Type B pancreatic cell (in vitro differentiated cells): Measurements from ENCODE around the gene ATOX1. TPM values are rescaled to one million over a fixed set of nuclear protein-coding genes. Genes with fewer than 3 reads are reported as not detected.

Experiments
- DNase-seq: peaks from one replicate; pipeline ENCODE4 v3.0.0; 2021; ENCODE audit warnings: mixed read lengths; ENCODE audit not compliant: unreplicated experiment; ENCODE audit errors: extremely low spot score
- H3K27ac Mint-ChIP-seq: 2 replicates; pipeline ENCODE4 v1.8.0; 2021; ENCODE audit warnings: mild to moderate bottlenecking, mixed read lengths
- H3K27me3 Mint-ChIP-seq: 2 replicates; pipeline ENCODE4 v1.8.0; 2021; ENCODE audit warnings: mixed read lengths
- H3K36me3 Mint-ChIP-seq: 2 replicates; pipeline ENCODE4 v1.8.0; 2021; ENCODE audit warnings: mixed read lengths
- H3K4me1 Mint-ChIP-seq: one replicate; pipeline ENCODE4 v1.8.0; 2021; ENCODE audit warnings: mixed read lengths; ENCODE audit not compliant: unreplicated experiment
- H3K4me3 Mint-ChIP-seq: 2 replicates; pipeline ENCODE4 v1.8.0; 2021; ENCODE audit warnings: mild to moderate bottlenecking, mixed read lengths
- H3K9me3 Mint-ChIP-seq: 2 replicates; pipeline ENCODE4 v1.8.0; 2021; ENCODE audit warnings: mixed read lengths
- total RNA-seq: library from RNA; stranded (reverse); gene quantifications from 2 replicates; pipeline ENCODE4 v1.2.1, GENCODE V29; 2021; ENCODE audit warnings: low replicate concordance
- TF ChIP-seq, protein P1 (sequence below): fragments of 200-600 bp; sonication (generic); conservative IDR thresholded peaks from 2 replicates; pipeline ENCODE4 v1.5.0; 2021; ENCODE audit warnings: antibody characterized with exemption, mild to moderate bottlenecking

Gene ATOX1
- total RNA-seq, 1 donor from 2014 or later = 81.0 TPM

DNA sequence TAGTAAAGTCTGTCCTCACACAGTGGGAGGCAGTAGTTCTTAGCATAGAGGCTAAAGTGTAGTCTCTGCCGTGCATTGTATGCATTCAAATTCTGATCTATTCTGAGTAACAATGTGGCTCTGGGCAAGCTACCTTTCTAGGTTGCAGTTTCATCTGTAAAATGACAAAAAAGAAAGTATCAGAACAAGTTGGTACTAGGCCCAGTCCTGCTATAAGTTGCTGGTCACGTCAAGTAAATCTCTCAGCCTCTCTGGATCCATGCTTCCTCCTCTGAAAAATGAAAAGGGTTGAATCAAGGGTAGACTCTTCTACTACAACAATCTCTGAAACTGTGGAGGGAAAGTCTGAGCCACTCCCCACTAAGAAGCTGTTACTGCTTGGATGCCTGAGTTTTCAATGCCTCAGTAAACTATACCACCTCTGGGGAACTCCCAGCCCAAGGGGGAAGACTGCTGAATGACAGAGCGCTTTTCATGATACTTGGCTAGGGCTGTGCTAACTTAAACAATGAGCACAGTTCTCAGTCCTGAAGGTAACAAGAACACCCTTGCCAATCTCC is 37.3 kb downstream of the ATOX1 start:
- TF ChIP-seq, protein P1, sequence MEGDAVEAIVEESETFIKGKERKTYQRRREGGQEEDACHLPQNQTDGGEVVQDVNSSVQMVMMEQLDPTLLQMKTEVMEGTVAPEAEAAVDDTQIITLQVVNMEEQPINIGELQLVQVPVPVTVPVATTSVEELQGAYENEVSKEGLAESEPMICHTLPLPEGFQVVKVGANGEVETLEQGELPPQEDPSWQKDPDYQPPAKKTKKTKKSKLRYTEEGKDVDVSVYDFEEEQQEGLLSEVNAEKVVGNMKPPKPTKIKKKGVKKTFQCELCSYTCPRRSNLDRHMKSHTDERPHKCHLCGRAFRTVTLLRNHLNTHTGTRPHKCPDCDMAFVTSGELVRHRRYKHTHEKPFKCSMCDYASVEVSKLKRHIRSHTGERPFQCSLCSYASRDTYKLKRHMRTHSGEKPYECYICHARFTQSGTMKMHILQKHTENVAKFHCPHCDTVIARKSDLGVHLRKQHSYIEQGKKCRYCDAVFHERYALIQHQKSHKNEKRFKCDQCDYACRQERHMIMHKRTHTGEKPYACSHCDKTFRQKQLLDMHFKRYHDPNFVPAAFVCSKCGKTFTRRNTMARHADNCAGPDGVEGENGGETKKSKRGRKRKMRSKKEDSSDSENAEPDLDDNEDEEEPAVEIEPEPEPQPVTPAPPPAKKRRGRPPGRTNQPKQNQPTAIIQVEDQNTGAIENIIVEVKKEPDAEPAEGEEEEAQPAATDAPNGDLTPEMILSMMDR = no peak
- no peak overlapping the region for H3K27ac Mint-ChIP-seq
- no peaks in the 10 kb centered on the region for H3K9me3 Mint-ChIP-seq
- no peak for DNase-seq
- no peaks in the 10 kb centered on the region for H3K36me3 Mint-ChIP-seq
- no peak overlapping the region for H3K4me3 Mint-ChIP-seq
- peaks cover 4% of the 10 kb centered on the region for H3K4me1 Mint-ChIP-seq
- H3K27me3 Mint-ChIP-seq = no peaks in the 10 kb centered on the region

DNA sequence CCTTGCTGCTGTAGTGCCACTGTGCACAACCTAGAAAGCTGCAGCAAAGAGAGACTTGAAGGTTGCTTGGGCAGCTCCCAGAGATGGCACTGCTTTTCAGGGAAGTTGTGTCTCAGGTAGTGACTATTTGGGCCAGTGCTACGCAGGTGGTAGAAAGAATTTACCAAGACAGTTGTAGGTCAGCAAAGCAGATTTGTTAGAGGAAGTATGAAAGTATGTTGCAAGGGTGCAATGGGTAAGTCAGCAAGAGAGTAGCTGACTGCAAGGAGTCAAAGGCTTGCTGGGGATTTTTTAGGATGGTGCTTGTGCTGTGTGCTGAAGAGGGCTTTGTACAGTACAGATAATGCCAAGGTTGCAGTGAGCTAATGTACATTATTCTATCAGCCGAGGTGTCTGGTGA is 38.2 kb downstream of the ATOX1 start:
- Mint-ChIP-seq H3K27ac (no peak overlapping the region), H3K9me3 (no peaks in the 10 kb centered on the region), H3K4me1 (peaks cover 4% of the 10 kb centered on the region), H3K36me3 (no peaks in the 10 kb centered on the region), H3K4me3 (no peak overlapping the region), H3K27me3 (no peaks in the 10 kb centered on the region)
- DNase-seq = no peak
- TF ChIP-seq, protein P1 = no peak

DNA sequence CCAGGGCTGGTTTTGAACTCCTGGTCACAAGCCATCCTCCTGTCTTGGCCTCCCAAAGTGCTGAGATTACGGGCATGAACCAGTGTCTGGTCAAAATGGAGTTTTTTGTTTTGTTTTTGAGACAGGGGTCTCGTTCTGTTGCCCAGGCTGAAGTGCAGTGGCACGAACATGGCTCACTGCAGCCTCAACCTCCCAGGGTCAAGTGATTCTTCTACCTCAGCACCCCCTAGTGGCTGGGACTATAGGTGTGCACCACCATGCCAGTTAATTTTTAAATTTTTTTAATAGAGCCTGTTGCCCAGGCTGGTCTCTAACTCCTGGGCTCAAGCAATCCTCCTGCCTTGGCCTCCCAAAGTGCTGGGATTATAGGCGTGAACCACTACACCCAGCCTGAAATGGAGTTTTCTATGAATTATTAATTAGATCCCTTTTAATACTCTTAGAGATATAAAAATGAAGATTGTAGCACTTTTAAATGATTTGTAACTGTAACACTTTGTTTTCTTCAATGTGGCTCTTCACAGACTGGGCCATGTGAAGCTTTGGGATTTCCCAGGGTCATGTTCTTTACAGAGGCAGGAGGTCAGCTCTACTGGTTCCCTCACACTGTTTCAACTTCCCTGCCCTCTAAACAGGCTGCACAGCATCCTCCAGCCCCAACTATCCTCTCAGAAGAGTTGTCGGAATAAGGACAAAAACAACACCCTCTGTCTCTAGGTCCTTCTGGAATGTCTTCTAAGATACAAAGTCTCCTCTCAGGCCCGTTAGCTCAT is 39.0 kb downstream of the ATOX1 start:
- Mint-ChIP-seq H3K36me3 (no peaks in the 10 kb centered on the region), H3K27me3 (no peaks in the 10 kb centered on the region), H3K4me3 (no peak overlapping the region), H3K27ac (no peak overlapping the region), H3K9me3 (no peaks in the 10 kb centered on the region), H3K4me1 (peaks cover 4% of the 10 kb centered on the region)
- DNase-seq = no peak
- TF ChIP-seq, protein P1 = peak; percentile 65

DNA sequence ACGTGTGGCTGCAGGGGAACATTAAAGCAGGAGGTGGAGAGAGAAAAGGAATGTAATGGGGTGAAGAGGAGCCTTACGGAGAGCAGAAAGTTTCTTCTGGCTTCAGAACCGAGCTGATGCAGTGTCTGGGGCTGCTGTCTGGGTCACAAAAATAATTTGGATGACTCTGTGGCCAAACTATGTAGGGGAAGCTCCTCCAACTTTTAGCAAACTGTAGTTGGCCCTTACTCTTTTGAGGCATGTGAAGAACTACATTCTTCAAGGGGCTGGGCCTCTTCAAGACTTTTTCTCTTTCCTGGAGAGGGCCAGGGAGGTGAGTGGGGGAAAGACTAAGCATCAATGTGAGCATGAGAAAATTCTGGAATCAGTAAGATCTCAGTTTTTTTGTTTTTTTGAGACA is 39.8 kb downstream of the ATOX1 start:
- no peak for DNase-seq
- peaks cover 4% of the 10 kb centered on the region for H3K4me1 Mint-ChIP-seq
- H3K27ac Mint-ChIP-seq = no peak overlapping the region
- TF ChIP-seq, protein P1 = no peak
- no peaks in the 10 kb centered on the region for H3K9me3 Mint-ChIP-seq
- no peaks in the 10 kb centered on the region for H3K36me3 Mint-ChIP-seq
- H3K4me3 Mint-ChIP-seq = no peak overlapping the region
- H3K27me3 Mint-ChIP-seq = no peaks in the 10 kb centered on the region

DNA sequence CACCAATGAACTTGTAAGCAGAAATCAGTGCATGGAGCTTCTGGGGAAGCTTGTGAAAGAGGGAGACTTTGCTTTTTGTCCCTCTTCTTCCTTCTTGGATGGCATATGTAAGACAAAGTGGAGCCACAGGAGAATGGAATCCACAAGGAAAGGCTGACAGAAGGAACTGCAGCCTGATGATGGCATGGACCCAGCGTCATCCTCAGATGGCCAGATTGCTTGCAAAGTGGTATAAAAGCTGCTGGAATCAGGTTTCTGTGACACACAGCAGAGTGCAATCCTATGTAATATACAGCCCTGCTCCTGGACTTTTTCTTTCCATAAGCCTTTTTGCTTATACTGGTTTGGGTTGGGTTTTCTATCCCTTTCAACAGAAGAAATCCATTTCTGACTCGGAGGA is 40.3 kb downstream of the ATOX1 start:
- H3K27me3 Mint-ChIP-seq = no peaks in the 10 kb centered on the region
- no peaks in the 10 kb centered on the region for H3K36me3 Mint-ChIP-seq
- H3K9me3 Mint-ChIP-seq = no peaks in the 10 kb centered on the region
- H3K4me1 Mint-ChIP-seq = peaks cover 4% of the 10 kb centered on the region
- DNase-seq = no peak
- H3K27ac Mint-ChIP-seq = no peak overlapping the region
- no peak overlapping the region for H3K4me3 Mint-ChIP-seq
- TF ChIP-seq, protein P1 = no peak
